HepG2 (cell line): ENCODE measurements around the gene CXCR5. TPM values are rescaled to one million over a fixed set of nuclear protein-coding genes. Genes with fewer than 3 reads are reported as not detected.

Experiments
- ATAC-seq: fragments of 200-7000 bp; cut with Tn5 transposase; 3 replicates; pipeline ENCODE4 v1.9.1; 2020; ENCODE audit warnings: mild to moderate bottlenecking, moderate library complexity
- BruUV-seq: library from RNA; stranded (reverse); fragments of 400-500 nt; replicated peaks from 2 replicates; lab custom pipeline; 2021; lab: Mats Ljungman, UMichigan
- CTCF ChIA-PET: fragments of 300-600 bp; formaldehyde crosslinking; extraction: SDS; loops from one replicate; lab custom pipeline; 2021; ENCODE audit warnings: low total read pairs, inconsistent platforms, low intra/inter-chr PET ratio; lab: Yijun Ruan, JAX
- POLR2A ChIA-PET: fragments of 350-600 bp; sonication (Branson Sonifier 250); formaldehyde crosslinking; loops from one replicate; lab custom pipeline; 2020; ENCODE audit warnings: antibody characterized with exemption, inconsistent platforms; lab: Yijun Ruan, JAX
- DNase-seq: peaks from one replicate; pipeline ENCODE4 v3.0.0-alpha.2; 2015; ENCODE audit warnings: low spot score
- FAIRE-seq: peaks from 3 replicates; lab custom pipeline; 2011; peaks lifted over from hg19 to GRCh38; lab: Jason Lieb, UNC
- H2AFZ ChIP-seq: one replicate; pipeline ENCODE4 v1.6.1; 2011; ENCODE audit warnings: low read length, inconsistent platforms
- H3K27ac ChIP-seq: fragments of 300-600 bp; 3 replicates; pipeline ENCODE4 v1.8.0; 2011; ENCODE audit warnings: mixed run types, mild to moderate bottlenecking, mixed read lengths, low read length, inconsistent platforms; ENCODE audit not compliant: insufficient read depth; ENCODE audit errors: extremely low read length
- H3K27me3 ChIP-seq, 2 experiments: fragments of 200-600 bp in 1 of 2; 2 replicates in 1 of 2; 3 replicates in 1 of 2; pipeline versions ENCODE4 v1.6.0 to v1.8.0; 2011; ENCODE audit warnings: low read length in 2 of 2, mild to moderate bottlenecking in 2 of 2, moderate library complexity in 2 of 2, inconsistent platforms in 1 of 2; ENCODE audit not compliant: insufficient read depth in 2 of 2, control insufficient read depth in 1 of 2
- H3K36me3 ChIP-seq, 2 experiments: fragments of 200-600 bp in 1 of 2; replicated peaks in 1 of 2; 2 replicates in 1 of 2; 3 replicates in 1 of 2; pipeline versions ENCODE4 v1.5.1 to v1.8.0; 2011; ENCODE audit warnings: low read length in 2 of 2, inconsistent platforms in 1 of 2; ENCODE audit not compliant: insufficient read depth in 2 of 2, control insufficient read depth in 1 of 2
- H3K4me1 ChIP-seq: 2 replicates; pipeline ENCODE4 v1.5.1; 2012; ENCODE audit warnings: low read length, inconsistent platforms; ENCODE audit not compliant: insufficient read depth
- H3K4me2 ChIP-seq: 2 replicates; pipeline ENCODE4 v1.6.0; 2011; ENCODE audit warnings: low read depth, low read length, inconsistent platforms
- H3K4me3 ChIP-seq, 3 experiments: fragments of 200-600 bp in 1 of 3; sonication (generic), shearing (Covaris generic) in 1 of 3; replicated peaks in 1 of 3; 2 replicates each; pipeline ENCODE4 v1.5.1; 2011 to 2016; ENCODE audit warnings: low read length in 3 of 3, inconsistent platforms in 2 of 3, low read depth in 2 of 3, mild to moderate bottlenecking in 2 of 3, control low read depth in 1 of 3, mixed read lengths in 1 of 3; ENCODE audit not compliant: insufficient read depth in 1 of 3
- H3K79me2 ChIP-seq: one replicate; pipeline ENCODE4 v1.6.1; 2011; ENCODE audit warnings: low read length, inconsistent platforms; ENCODE audit not compliant: insufficient read depth
- H3K9ac ChIP-seq: 2 replicates; pipeline ENCODE4 v1.6.0; 2011; ENCODE audit warnings: mild to moderate bottlenecking, low read depth, low read length, inconsistent platforms; ENCODE audit not compliant: insufficient read depth
- H3K9me3 ChIP-seq: 2 replicates; pipeline ENCODE4 v1.5.1; 2012; ENCODE audit warnings: mild to moderate bottlenecking, low read length
- H4K20me1 ChIP-seq: 2 replicates; pipeline ENCODE4 v1.6.0; 2011; ENCODE audit warnings: inconsistent platforms, mild to moderate bottlenecking, low read length, moderate library complexity; ENCODE audit not compliant: insufficient read depth
- GABPB1 ChIP-seq: IDR thresholded peaks from 2 replicates; pipeline ENCODE4 v1.6.1; 2016; ENCODE audit warnings: mild to moderate bottlenecking, missing genetic modification reagents, moderate library complexity, missing compliant biosample characterization
- HNRNPLL ChIP-seq: fragments of 200-400 bp; formaldehyde crosslinking; IDR thresholded peaks from 2 replicates; pipeline ENCODE4 v1.6.1; 2017; ENCODE audit warnings: mild to moderate bottlenecking, low read depth, low read length; ENCODE audit not compliant: poor library complexity, severe bottlenecking
- KDM5B ChIP-seq: sonication (generic); formaldehyde crosslinking; IDR thresholded peaks from 2 replicates; pipeline ENCODE4 v1.4.0; 2020; ENCODE audit warnings: missing genetic modification reagents, mild to moderate bottlenecking, borderline replicate concordance
- LCORL ChIP-seq, 2 experiments: fragments of 450-650 bp in 1 of 2; sonication (generic) in 1 of 2; formaldehyde crosslinking in 1 of 2; IDR thresholded peaks; 2 replicates each; pipeline versions ENCODE4 v1.5.0 to v1.6.1; 2017 to 2020; ENCODE audit warnings: antibody characterized with exemption in 1 of 2, missing genetic modification reagents in 1 of 2
- MXD1 ChIP-seq: sonication (generic); formaldehyde crosslinking; IDR thresholded peaks from 2 replicates; pipeline ENCODE4 v1.4.0; 2020; ENCODE audit warnings: mild to moderate bottlenecking, missing genetic modification reagents
- MXI1 ChIP-seq: IDR thresholded peaks from 3 replicates; pipeline ENCODE4 v1.6.1; 2012; ENCODE audit warnings: low read depth, low read length, inconsistent platforms, borderline replicate concordance
- NFYC ChIP-seq: IDR thresholded peaks from 2 replicates; pipeline ENCODE4 v1.6.1; 2016; ENCODE audit warnings: missing genetic modification reagents, missing compliant biosample characterization
- PHF20 ChIP-seq: sonication (generic); formaldehyde crosslinking; IDR thresholded peaks from 2 replicates; pipeline ENCODE4 v1.5.0; 2020; ENCODE audit warnings: mild to moderate bottlenecking, missing genetic modification reagents
- SOX6 ChIP-seq, 2 experiments: fragments of 450-650 bp in 1 of 2; sonication (generic) in 1 of 2; formaldehyde crosslinking in 1 of 2; IDR thresholded peaks; 2 replicates each; pipeline versions ENCODE4 v1.4.0 to v1.6.1; 2017 to 2020; ENCODE audit warnings: antibody characterized with exemption in 1 of 2, mild to moderate bottlenecking in 1 of 2, missing genetic modification reagents in 1 of 2
- XRCC5 ChIP-seq: fragments of 200-400 bp; formaldehyde crosslinking; optimal IDR thresholded peaks from 2 replicates; pipeline ENCODE3; 2017; ENCODE audit warnings: mild to moderate bottlenecking, low read length
- YEATS2 ChIP-seq: sonication (generic); formaldehyde crosslinking; IDR thresholded peaks from 2 replicates; pipeline ENCODE4 v1.4.0; 2020; ENCODE audit warnings: missing genetic modification reagents, borderline replicate concordance
- ZBTB37 ChIP-seq: sonication (generic); formaldehyde crosslinking; IDR thresholded peaks from 2 replicates; pipeline ENCODE4 v1.4.0; 2020; ENCODE audit warnings: mild to moderate bottlenecking, missing genetic modification reagents
- ZBTB38 ChIP-seq: sonication (generic); formaldehyde crosslinking; IDR thresholded peaks from 2 replicates; pipeline ENCODE4 v1.5.1; 2020; ENCODE audit warnings: mild to moderate bottlenecking, missing genetic modification reagents
- ZBTB39 ChIP-seq: sonication (generic); formaldehyde crosslinking; IDR thresholded peaks from 2 replicates; pipeline ENCODE4 v1.5.0; 2020; ENCODE audit warnings: missing genetic modification reagents
- ZBTB8A ChIP-seq: sonication (generic); formaldehyde crosslinking; IDR thresholded peaks from 2 replicates; pipeline ENCODE4 v1.4.0; 2020; ENCODE audit warnings: mild to moderate bottlenecking, low read depth, missing genetic modification reagents, borderline replicate concordance
- ZFP91 ChIP-seq: sonication (generic); formaldehyde crosslinking; IDR thresholded peaks from 2 replicates; pipeline ENCODE4 v1.9.0; 2022; ENCODE audit warnings: missing genetic modification reagents, mild to moderate bottlenecking, borderline replicate concordance
- ZNF652 ChIP-seq: IDR thresholded peaks from 2 replicates; pipeline ENCODE4 v1.6.1; 2016; ENCODE audit warnings: low read depth, borderline replicate concordance
- WGBS: methylation state at CpG from one replicate; pipeline ENCODE4 v1.1.6; 2017; ENCODE audit warnings: low lambda C conversion rate; 5-methylcytosine and 5-hydroxymethylcytosine counted together
- in situ Hi-C: cut with HindIII; loops from 2 replicates; pipeline ENCODE4 v1.10.0; 2017; ENCODE audit warnings: low pct_unique_long_range_greater_than_20kb; ENCODE audit not compliant: extremely low pct_ligation_motif_present
- intact Hi-C: fragments of 100-400 bp; cut with micrococcal nuclease; formaldehyde crosslinking; loops from one replicate; pipeline ENCODE4 v1.10.0; 2022; ENCODE audit not compliant: unreplicated experiment
- polyA plus RNA-seq, 8 experiments: library from polyadenylated mRNA; depleted of rRNA in 3 of 8; stranded (reverse) in 7 of 8; unstranded in 1 of 8; fragments of >200 nt; fragmentation: Illumina TruSeq in 4 of 8; extraction: Trizol in 4 of 8; gene quantifications; 2 replicates each; pipeline versions ENCODE4 v1.2.1 to v1.2.3, GENCODE V29; 2011 to 2016; ENCODE audit warnings: low read depth in 4 of 8, missing spikeins in 1 of 8, mixed read lengths in 1 of 8; ENCODE audit not compliant: insufficient read depth in 1 of 8
- total RNA-seq, 5 experiments: library from RNA; depleted of rRNA; stranded (reverse); fragments of >200 nt; fragmentation: Illumina TruSeq; extraction: Trizol; gene quantifications; 2 replicates each; pipeline ENCODE4 v1.2.3, GENCODE V29; 2016; ENCODE audit warnings: low read depth in 1 of 5

The CXCR5 gene
- total and polyA plus RNA-seq, 2 of the 13 experiments (the other 11 are each of a cell fraction or from before 2014, with no cell fraction given) = not detected

DNA sequence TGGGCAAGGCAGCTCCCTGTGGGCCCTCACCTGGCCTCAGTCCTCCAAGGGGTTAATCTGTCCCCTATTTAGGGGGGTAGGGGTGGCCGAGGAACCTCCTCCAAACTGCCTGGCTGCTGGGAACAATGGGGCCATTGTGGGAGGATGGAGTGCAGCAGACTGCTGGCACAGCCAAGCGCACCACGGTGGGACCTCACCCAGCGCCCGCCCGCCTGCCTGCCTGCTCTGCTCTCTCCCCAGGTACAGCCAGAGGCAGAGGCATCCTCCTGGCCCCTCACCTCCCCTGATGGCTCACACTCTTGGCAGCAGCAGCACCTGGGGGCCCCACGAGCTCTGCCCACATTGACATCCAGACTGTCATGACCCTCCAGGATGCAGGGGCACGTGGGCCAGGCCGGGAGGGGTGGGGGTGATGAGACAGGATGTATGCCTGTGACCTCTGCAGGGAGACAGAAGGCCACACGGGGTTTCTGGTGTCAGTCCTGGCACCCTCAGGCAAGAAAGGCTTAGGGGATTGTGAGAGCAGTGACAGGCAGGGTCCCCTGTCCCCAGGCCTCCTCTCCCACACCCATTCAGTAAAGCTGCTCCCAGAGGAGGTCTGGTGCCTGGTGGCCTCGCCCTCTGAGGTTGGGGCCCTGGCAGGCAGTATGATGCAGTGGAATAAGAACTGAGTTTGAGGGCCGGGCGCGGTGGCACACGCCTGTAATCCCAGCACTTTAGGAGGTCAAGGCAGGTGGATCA lies 30.7 kb downstream of the CXCR5 start:
- BruUV-seq = no TSS peak
- DNase-seq = peak; percentile 53
- peaks cover 13% of the 10 kb centered on the region for H3K79me2 ChIP-seq
- H3K36me3 ChIP-seq = no peaks in the 10 kb centered on the region
- in situ Hi-C loops (no loop called here), intact Hi-C loops (no loop called here)
- ChIA-PET CTCF (no interaction called here), POLR2A (no interaction called here)
- ATAC-seq = no peak
- H3K4me1 ChIP-seq = peaks cover 92% of the 10 kb centered on the region
- H3K4me3 ChIP-seq = peak overlapping the region in 1 of 3 experiments; percentile 20; a peak in 1 of 6 replicates
- 66% methylated on average over 4 of the region's 15 CpGs for WGBS
- no peak for FAIRE-seq
- no peaks in the 10 kb centered on the region for H3K9me3 ChIP-seq
- no peak overlapping the region for H2AFZ ChIP-seq
- peak overlapping the region; percentile 50 for H3K27ac ChIP-seq
- no peaks in the 10 kb centered on the region; a peak in 1 of 5 replicates for H3K27me3 ChIP-seq
- 0 out of 2 replicates have a peak overlapping the region, but pooled peaks have one; percentile 11 for H3K9ac ChIP-seq
- H4K20me1 ChIP-seq = no peaks in the 10 kb centered on the region
- no peak overlapping the region; the same call in 1 of the 2 replicates for H3K4me2 ChIP-seq
- no peak for TF ChIP-seq PHF20 (CRISPR knock-in tag)
- no peak for TF ChIP-seq ZBTB8A (CRISPR knock-in tag)
- no peak for TF ChIP-seq SOX6 (IDR thresholded peaks at IDR 0.05)
- 0 out of 2 replicates have a peak, but pooled peaks have one; percentile 15 for TF ChIP-seq SOX6 (CRISPR knock-in tag; IDR thresholded peaks at IDR 0.05)
- TF ChIP-seq ZBTB37 (CRISPR knock-in tag) = 0 out of 2 replicates have a peak, but pooled peaks have one; percentile 31
- no peak for TF ChIP-seq YEATS2
- TF ChIP-seq XRCC5 = peak; percentile 72
- no peak for TF ChIP-seq LCORL (IDR thresholded peaks at IDR 0.05)
- 0 out of 2 replicates have a peak, but pooled peaks have one; percentile 22 for TF ChIP-seq LCORL (CRISPR knock-in tag; IDR thresholded peaks at IDR 0.05)
- no peak for TF ChIP-seq NFYC (CRISPR knock-in tag)
- TF ChIP-seq ZFP91 (CRISPR knock-in tag) = peak; percentile 39; the same call in 1 of the 2 replicates
- peak; percentile 90 for TF ChIP-seq ZNF652 (CRISPR knock-in tag)
- TF ChIP-seq KDM5B (CRISPR knock-in tag) = peak; percentile 28; the same call in 1 of the 2 replicates
- 0 out of 2 replicates have a peak, but pooled peaks have one; percentile 49 for TF ChIP-seq ZBTB38 (CRISPR knock-in tag)
- TF ChIP-seq ZBTB39 (CRISPR knock-in tag) = no peak
- 0 out of 2 replicates have a peak, but pooled peaks have one; percentile 47 for TF ChIP-seq MXD1 (CRISPR knock-in tag)
- peak; percentile 30 for TF ChIP-seq HNRNPLL
- TF ChIP-seq GABPB1 (CRISPR knock-in tag) = peak; percentile 13; the same call in 1 of the 2 replicates
- no peak for TF ChIP-seq MXI1
